NOMO-1 (cell line): ENCODE measurements around the gene CD34.

Experiments used
- DNase-seq, 2 experiments: peaks; one replicate each; lab custom pipeline; 2025; ENCODE audit not compliant: unreplicated experiment in 2 of 2; lab: John Stamatoyannopoulos, UW

Gene CD34

GRCh38 chr1:207901041-207901653, 9.8 kb downstream of the CD34 start:
- DNase-seq = no peak

GRCh38 chr1:207898836-207899235, 12.1 kb downstream of the CD34 start:
- DNase-seq = no peak

- DNase-seq = no peak
Observed at GRCh38 chr1:207898260-207898659, 12.7 kb downstream of the CD34 start.

GRCh38 chr1:207897188-207897587, 13.7 kb downstream of the CD34 start:
- DNase-seq = no peak

GRCh38 chr1:207896547-207896946, 14.4 kb downstream of the CD34 start:
- no peak for DNase-seq

- DNase-seq = no peak
Observed at GRCh38 chr1:207894704-207895103, 16.2 kb downstream of the CD34 start.

- DNase-seq = no peak
Observed at GRCh38 chr1:207893737-207894582, 17.0 kb downstream of the CD34 start.

GRCh38 chr1:207892764-207893163, 18.2 kb downstream of the CD34 start:
- DNase-seq = no peak

- no peak for DNase-seq
Observed at GRCh38 chr1:207891148-207891547, 19.8 kb downstream of the CD34 start.

GRCh38 chr1:207890136-207890738, 20.7 kb downstream of the CD34 start:
- peak; percentile 23 to 35 for DNase-seq

- DNase-seq = no peak
Observed at GRCh38 chr1:207888652-207889051, 22.3 kb downstream of the CD34 start.

- DNase-seq = no peak
Observed at GRCh38 chr1:207887542-207888201, 23.3 kb downstream of the CD34 start.

GRCh38 chr1:207886227-207886626, 24.7 kb downstream of the CD34 start:
- no peak for DNase-seq

GRCh38 chr1:207885129-207886032, 25.5 kb downstream of the CD34 start:
- DNase-seq = peak; percentile 53 to 57

GRCh38 chr1:207884266-207885029, 26.5 kb downstream of the CD34 start:
- no peak for DNase-seq

GRCh38 chr1:207883660-207884250, 27.2 kb downstream of the CD34 start:
- DNase-seq = no peak

- DNase-seq = no peak
Observed at GRCh38 chr1:207883104-207883651, 27.7 kb downstream of the CD34 start.

GRCh38 chr1:207882692-207883091, 28.2 kb downstream of the CD34 start:
- DNase-seq = no peak

- no peak for DNase-seq
Observed at GRCh38 chr1:207878939-207879338, 32.0 kb downstream of the CD34 start.
